Cerebellar nuclear complex (tissue), 1 donor: ENCODE results near the gene UNC93B1.

Experiments
- DNase-seq, 2 experiments: peaks; one replicate each; lab custom pipeline; 2025; lab: John Stamatoyannopoulos, UW

The UNC93B1 gene, protein sequence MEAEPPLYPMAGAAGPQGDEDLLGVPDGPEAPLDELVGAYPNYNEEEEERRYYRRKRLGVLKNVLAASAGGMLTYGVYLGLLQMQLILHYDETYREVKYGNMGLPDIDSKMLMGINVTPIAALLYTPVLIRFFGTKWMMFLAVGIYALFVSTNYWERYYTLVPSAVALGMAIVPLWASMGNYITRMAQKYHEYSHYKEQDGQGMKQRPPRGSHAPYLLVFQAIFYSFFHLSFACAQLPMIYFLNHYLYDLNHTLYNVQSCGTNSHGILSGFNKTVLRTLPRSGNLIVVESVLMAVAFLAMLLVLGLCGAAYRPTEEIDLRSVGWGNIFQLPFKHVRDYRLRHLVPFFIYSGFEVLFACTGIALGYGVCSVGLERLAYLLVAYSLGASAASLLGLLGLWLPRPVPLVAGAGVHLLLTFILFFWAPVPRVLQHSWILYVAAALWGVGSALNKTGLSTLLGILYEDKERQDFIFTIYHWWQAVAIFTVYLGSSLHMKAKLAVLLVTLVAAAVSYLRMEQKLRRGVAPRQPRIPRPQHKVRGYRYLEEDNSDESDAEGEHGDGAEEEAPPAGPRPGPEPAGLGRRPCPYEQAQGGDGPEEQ

DNA sequence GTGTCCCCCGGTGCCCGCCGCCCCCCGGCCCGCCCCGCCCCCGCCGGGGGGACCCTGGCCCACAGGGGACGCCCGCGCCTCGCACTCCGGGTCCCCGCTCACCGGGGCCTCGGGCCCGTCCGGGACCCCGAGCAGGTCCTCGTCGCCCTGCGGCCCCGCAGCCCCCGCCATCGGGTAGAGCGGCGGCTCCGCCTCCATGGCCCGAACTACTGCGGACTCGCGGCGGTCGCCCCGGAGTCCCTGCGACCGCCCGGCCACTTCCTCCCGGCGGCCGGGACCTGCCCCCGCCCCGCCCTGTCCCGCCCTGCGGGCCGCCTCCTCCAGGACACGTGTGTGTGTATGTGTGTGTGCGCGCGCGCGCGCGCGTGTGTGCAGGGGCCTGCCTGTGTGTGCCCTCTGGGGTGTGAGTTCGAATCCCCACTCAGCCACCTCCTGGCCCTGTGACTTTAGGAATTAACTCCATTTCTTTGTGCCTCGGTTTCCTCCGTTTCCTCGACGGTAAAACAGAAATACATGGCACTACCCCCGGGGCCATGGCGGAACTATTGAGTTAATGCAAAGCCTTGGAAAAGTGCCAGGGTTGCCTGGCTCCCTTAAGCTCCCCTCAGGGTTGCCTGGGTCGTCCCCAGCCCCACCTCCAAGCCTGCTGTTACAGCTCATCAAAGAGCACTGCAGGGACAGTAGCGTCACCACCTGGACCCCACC, at the start of gene UNC93B1:
Gene UNC93B1 (minus strand): TSS at position 252 of the 705 bp plus-strand sequence. CDS start 54 bp downstream, at position 198.
- DNase-seq: no peak

DNA sequence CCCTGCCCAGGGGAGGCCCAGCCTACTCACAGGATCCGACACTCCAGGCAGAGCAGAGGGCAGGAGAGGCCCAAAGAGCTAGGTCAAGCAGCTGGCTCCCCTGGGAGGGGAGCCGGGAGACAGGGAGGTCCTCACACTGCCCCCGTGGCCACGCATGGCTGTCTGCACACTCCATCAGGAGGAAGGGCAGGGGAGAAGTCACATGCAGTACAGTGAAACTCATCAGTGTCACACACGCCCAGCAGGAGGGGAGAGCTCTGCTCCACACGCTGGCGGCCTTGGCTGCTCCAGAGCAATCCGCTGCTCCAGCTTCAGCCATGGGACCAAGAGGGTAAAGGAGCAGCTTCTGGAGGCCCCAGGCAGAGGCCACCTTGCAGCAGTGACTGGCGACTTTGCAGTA, 49.2 kb upstream of the UNC93B1 start:
- DNase-seq: no peak

DNA sequence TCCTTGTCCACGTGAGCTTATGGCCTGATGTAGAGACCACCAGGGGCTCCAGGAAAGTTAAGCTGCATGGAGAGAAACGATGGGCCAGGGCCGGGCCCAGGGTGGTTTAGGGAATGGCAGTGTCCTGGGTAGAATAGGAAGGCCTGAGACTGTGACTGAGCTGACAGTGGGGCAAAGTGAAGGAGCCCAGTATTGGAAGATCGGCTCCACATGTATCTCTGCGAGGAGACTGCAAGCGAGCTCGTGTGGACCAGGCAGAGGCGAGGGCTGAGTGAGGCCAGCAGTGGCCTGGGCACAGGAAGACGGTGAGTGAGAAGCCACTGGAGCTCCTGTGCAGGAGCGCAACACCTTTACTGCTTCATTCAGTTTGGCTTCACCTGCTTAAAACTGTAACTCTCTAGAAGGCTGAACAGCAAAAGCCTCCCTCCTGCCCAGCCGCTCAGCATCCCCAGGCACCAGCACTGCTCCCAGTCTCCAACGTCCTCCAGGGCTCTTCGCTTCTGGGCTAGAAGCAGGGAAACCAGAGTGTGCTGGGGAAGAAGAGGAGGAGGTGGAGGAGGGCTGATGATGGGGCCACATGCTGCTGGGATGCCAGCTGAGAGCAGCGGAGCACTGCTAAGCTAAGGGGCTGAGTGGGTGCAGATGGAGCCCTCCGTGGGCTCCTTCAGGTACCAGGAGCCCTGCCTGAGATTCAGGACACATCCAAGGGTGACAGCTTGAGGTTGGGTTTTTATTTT, 48.4 kb upstream of the UNC93B1 start:
- no peak for DNase-seq

DNA sequence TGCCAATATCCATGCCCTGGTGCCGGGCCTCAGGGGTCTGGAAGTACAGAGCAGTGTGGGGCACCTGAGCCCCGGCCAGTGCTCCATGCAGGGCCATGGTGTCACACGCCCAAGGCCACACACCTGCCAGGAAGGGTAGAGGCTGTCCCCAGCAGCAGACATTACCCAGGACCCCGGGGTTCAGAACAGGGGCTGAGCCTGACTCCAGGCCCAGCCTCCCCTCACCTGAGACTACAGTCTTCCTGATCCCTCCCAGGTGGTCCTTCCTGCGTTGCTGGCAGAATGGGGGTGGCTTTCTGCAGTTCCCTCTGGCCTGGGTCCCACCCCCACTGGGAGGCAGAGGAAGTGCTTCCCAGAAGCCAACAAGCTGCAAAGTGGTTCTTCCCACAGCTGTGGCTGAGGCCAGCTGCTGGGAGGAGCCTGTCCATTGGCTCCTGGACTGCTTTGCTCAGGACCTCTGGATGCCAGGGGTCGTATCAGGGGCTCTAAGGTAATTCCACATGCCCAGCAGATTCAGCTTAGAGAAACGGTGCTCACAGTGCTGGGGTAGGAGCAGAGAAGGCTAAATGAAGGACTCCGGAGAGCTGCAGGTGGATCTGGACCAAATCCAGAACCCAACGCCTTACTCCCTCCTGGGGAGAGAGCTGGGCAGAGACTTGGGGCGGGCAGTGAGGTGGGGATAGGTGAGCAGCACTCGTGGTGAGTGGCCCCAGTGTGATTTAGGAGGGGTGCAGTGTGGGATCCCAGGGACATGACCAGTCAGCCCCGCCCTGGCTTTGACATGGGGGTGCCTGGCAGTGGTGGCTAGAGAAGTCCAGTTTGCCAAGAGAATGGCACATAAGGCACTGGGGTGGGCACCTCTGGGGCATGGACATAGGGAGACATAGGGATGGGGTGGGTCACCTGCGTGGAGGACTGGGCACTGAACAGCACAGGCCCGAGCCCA, 47.6 kb upstream of the UNC93B1 start:
- no peak for DNase-seq

DNA sequence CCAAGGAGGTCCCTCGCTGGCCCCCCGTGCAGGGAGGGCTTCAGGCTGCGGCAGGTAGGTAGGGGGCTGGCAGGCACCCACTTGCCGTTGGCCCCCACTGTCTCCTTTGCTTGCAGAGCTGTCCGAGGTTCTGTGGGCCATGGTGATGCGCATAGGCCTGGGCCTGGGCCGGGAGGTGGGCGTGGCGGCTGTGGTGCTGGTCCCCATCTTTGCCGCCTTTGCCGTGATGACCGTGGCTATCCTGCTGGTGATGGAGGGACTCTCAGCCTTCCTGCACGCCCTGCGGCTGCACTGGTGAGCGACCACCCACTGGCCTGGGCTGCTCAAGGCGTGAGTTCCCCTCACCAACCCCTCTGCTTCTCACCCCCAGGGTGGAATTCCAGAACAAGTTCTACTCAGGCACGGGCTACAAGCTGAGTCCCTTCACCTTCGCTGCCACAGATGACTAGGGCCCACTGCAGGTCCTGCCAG, 46.5 kb upstream of the UNC93B1 start:
- no peak for DNase-seq

DNA sequence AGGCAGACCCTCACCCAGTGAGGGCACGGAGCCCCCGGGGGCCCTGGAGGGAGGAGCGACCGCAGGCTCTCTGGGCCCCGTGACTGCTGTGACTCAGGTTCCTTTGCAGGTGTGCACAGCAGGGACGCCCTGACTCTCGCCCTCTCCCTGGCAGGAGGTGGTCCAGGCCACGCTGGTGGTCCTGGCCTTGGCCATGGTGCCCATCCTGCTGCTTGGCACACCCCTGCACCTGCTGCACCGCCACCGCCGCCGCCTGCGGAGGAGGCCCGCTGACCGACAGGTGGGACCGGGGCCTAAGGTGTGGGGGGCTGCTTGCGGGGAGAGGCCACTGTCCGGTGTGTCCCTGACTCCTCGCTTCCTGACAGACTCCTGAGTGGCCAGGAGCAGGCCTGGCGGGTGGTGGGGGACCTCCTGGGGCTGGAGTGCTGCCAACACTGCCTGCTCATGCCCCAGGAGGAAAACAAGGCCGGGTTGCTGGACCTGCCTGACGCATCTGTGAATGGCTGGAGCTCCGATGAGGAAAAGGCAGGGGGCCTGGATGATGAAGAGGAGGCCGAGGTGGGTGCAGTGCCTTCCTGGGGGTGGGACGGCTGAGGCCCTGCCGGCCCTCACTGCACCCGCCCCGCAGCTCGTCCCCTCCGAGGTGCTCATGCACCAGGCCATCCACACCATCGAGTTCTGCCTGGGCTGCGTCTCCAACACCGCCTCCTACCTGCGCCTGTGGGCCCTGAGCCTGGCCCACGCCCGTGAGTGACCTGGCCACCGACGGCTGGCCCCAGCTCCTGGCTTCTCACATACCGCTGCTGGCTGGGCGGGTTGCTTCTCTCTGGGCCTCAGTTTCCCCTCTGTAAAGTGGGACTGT, 45.8 kb upstream of the UNC93B1 start:
- no peak for DNase-seq

DNA sequence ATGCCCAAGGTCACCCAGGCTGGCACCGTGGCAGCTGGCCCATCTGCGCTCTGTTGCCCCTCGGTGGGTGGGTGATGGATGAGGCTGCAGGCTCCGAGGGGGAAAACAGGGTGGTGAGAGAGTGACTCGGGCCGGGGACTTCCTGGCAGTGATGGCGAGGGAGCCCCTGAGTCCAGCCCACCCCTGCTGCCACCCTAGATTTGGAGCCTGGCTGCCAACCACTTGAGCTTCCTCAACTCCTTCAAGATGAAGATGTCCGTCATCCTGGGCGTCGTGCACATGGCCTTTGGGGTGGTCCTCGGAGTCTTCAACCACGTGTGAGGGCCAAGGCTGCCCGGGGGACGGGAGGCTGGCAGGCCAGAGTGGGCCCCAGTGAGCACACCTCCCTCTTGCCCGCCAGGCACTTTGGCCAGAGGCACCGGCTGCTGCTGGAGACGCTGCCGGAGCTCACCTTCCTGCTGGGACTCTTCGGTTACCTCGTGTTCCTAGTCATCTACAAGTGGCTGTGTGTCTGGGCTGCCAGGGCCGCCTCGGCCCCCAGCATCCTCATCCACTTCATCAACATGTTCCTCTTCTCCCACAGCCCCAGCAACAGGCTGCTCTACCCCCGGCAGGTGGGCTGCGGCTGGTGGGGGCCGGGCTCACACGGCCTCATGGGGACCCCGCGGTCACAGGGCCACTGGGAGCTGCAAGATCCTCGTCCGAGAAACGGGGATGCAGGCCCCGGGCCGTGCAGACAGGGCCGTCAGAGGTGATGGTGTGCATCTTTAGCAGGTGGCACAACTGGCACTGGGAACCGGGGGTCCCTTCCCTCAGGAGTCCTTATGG, 45.0 kb upstream of the UNC93B1 start:
- DNase-seq: no peak

DNA sequence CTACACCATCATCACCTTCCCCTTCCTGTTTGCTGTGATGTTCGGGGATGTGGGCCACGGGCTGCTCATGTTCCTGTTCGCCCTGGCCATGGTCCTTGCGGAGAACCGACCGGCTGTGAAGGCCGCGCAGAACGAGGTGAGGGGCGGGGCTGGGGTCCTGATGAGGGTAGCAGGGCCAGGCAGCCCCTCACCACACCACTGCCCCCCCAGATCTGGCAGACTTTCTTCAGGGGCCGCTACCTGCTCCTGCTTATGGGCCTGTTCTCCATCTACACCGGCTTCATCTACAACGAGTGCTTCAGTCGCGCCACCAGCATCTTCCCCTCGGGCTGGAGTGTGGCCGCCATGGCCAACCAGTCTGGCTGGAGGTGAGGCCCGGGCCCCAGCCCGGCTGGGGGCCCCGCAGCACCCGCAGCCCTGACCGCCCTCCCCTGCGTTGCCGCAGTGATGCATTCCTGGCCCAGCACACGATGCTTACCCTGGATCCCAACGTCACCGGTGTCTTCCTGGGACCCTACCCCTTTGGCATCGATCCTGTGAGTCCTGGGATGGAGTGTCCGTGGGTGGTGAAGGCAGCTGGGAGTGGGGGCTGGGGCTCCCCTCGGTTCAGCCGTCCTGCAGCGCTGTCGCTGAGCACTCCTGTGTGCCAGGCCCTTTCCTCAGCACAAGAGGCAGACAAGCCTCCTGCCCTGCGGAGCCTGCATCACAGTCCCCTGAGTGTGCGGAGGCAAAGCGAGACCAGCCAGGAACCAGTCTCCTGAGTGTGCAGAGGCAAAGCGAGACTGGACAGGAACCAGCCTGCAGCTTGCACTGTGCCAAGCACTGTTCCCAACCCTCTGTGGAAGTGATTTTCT, 43.8 kb upstream of the UNC93B1 start:
- no peak for DNase-seq

DNA sequence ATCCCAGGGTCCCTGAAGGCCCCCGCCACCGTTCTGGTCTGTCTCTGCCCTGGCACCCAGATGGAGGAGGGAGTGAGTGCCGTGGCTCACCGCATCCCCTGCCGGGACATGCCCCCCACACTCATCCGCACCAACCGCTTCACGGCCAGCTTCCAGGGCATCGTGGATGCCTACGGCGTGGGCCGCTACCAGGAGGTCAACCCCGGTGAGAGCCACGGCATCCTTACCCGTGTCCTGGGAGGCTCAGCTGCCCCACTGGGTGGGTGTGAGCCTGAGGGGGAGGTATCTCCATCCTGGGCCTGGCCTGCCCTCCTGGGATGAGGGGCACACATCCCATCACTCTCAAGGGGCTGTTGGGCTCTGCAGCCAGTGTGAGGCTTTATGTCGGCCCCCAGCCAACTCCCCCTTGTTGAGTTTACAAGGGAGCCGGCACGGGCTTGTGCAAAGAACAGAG, 41.0 kb upstream of the UNC93B1 start:
- DNase-seq: no peak

DNA sequence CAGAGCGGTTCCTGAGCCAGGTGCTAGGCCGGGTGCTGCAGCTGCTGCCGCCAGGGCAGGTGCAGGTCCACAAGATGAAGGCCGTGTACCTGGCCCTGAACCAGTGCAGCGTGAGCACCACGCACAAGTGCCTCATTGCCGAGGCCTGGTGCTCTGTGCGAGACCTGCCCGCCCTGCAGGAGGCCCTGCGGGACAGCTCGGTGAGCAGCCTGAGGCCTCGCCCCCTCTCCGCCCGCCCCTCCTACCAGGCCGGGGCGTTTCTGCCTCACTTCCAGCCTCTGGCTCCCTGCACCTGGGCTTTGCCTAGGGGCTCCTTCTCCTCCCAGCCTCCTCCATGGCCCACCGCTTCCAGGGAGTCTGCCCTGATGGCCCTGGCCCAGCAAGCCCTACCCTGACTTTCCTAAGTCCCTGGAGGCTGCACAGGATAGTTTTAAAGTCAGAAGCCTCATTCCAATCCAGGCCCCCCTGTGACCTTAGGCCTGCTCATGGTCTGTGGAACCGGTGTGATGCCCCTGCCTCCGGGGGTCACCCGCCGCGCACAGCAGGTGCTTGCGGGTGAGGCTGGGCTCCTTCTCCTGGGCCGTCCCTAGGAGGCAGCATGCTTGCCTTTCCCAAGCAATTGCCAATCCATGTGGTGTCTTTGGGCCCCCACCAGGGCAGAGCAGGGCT, 40.4 kb upstream of the UNC93B1 start:
- DNase-seq: no peak

DNA sequence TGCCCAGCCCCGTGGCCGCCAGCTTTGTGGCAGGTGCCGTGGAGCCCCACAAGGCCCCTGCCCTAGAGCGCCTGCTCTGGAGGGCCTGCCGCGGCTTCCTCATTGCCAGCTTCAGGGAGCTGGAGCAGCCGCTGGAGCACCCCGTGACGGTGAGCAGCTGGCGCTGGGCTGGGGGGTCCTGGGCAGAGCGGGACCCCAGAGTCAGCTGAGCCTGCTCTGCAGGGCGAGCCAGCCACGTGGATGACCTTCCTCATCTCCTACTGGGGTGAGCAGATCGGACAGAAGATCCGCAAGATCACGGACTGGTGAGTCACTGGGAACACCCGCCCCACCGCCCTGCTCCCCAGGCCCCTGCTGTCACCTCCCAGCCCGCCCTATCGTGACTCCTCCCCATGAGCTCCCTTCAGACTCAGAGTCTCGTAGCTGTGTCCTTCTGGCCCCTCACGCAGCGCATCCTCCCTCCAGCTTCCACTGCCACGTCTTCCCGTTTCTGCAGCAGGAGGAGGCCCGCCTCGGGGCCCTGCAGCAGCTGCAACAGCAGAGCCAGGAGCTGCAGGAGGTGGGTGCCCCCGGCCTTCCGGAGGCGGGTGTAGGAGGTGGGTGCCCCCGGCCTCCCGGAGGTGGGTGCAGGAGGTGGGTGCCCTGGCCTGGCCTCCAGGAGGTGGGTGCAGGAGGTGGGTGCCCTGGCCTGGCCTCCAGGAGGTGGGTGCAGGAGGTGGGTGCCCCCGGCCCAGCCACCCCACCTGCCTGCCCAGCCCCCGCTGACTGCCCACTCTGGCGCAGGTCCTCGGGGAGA, 39.6 kb upstream of the UNC93B1 start:
- no peak for DNase-seq

DNA sequence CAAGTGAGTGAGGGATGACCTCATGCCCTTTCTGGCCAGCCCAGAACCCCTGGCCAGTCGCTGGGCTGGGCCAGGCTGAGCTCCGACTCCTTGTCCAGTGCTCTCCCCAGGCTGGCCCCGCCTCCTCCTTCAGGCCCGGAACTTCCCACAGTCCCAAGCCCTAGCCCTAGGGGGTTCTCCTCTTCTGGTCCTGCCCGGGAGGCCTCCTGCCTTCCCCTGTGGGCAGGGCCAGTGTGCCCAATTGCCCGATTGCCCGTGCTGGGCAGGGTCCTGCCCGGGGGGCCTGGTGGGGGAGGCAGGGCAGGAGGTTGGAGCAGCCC, 39.1 kb upstream of the UNC93B1 start:
- no peak for DNase-seq

DNA sequence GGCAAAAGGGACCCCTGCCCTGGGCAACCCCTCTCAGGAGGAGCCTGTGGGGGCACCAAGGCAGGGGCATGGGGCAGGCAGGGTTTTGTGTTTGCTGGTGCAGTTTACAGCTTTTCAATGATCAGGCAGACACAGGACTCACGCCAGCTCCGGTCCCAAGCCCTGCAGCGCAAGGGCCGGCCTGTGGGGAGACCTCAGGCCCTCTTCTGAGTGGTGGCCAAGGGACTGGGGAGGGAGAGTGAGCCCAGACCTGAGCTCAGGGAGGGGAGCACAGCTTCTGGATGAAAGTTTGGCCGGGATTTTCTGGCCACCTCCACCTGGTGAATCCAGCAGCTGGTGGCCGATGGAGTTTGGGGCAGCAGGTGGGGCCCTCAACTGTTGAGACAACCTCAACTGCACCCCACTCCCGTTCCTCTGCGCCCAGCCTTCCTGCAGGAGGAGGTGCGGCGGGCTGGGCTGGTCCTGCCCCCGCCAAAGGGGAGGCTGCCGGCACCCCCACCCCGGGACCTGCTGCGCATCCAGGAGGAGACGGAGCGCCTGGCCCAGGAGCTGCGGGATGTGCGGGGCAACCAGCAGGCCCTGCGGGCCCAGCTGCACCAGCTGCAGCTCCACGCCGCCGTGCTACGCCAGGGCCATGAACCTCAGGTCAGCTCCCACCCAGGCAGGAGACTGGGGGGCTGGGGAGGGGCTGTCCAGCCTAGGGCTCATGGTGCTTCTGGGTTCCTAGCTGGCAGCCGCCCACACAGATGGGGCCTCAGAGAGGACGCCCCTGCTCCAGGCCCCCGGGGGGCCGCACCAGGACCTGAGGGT, 38.5 kb upstream of the UNC93B1 start:
- no peak for DNase-seq

DNA sequence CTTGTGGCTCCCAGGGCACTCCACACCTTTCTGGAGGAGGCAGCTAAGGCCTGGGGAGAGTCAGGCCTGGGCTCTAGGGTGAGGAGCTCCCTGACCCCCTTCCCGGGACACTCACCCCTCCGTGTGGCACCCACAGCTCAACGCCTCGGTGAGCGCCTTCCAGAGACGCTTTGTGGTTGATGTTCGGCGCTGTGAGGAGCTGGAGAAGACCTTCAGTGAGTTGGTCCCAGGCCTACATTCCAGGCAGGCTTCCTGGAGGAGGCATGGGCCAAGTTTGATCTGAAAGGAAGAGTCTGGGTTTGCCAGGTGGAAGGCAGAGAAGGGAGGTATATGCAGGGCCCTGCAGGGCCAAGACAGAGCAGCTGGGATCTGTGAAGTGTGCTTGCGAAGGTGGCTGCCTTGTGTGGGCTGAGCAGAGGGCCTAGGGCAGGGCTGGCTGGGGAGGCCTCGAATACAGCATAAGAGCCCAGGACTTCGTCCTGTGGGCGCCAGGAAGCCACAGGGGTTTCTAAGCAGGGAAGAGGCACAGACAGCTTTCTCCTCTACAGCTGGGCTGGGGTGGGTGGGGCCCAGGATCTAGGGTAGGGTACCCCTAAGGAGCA, 37.8 kb upstream of the UNC93B1 start:
- no peak for DNase-seq

DNA sequence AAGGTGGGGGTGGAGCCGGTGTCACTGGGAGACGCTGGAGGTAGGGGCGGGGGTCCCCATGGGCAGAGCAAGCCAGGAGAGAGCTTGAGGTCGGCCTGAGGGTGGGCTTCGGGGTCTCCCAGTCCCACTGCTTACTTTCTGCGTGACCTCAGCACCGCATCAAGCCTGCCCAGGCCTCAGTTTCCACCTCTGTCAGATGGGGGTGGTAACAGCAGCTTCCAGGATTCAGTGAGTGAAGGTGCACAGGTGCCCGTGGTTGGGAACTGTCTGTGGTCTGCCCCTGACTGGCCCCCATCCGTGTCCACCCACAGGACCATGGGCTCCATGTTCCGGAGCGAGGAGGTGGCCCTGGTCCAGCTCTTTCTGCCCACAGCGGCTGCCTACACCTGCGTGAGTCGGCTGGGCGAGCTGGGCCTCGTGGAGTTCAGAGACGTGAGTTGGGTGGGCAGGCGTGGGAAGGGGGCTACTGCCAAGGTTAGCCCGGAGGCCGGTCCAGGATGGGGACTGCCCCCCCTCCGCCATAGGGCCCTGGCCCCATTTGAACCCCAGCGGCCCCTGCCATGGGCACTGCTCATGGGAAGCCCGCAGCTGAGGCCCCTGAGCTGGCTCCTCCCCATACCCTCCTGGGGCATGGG, 37.2 kb upstream of the UNC93B1 start:
- no peak for DNase-seq
